Measurements from ENCODE around the gene TP53I3. TPM values are rescaled to one million over a fixed set of nuclear protein-coding genes. Genes with fewer than 3 reads are reported as not detected.

TP53I3 gene
- total RNA-seq, 1 donor from 2014 or later, result 93.2 TPM

DNA sequence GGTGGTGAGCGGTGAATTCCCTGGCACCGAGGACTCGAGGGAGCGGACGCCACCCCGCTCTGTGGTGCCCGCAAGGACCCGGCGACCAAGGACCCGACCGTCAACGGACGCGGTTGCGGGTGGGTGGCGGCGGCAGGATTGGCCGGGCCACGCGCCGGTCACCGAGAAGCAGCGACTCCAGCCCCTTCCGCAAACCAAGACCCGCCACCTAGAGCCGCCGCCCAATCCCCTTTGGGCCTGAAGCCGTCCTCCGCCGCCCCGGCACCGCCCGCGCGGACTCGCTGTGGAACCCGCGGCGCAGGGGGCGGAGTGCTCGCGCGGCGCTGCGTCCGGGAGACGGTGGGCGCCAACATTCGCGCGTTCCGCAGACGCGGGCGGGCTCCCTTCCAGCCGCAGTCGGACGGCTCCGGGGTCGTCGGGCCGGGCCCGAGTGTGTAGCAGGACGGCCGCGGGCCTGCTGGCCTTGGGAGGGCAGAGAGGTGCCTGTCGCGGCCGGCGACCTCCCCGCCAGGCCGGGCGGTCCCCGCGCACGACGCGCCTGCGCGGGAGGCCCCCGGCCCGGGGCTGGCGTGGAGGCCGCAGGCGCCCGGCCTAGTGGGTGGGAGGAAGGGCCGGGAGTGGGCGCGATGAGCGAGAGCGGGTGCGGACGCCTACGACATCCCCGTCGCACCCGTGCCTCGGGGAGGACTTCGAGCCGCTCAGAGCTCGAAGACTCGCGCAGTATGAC is 38.7 kb upstream of the TP53I3 start, which contains the start of the genes FAM228B and PFN4:
Gene FAM228B, plus strand, starts transcription at position 275 of the 727 bp plus-strand sequence. CDS start 893 bp downstream, outside the sequence.
Gene PFN4, minus strand, starts transcription at position 140 of the 727 bp plus-strand sequence. CDS start 799 bp downstream, outside the sequence.
- no peaks in the 10 kb centered on the region for H3K36me3 ChIP-seq (ENCODE audit: insufficient read depth, low read length)
- H4K20me1 ChIP-seq (ENCODE audit: insufficient read depth, low read length), result no peaks in the 10 kb centered on the region
- H3K4me1 Mint-ChIP-seq (ENCODE audit: low read depth, unreplicated experiment), result peaks cover 7% of the 10 kb centered on the region
- H3K9me3 Mint-ChIP-seq (ENCODE audit: unreplicated experiment), result no peaks in the 10 kb centered on the region
- FAIRE-seq (no peak), DNase-seq (ENCODE audit: low read depth) (peak; percentile 80)
- H3K36me3 Mint-ChIP-seq (ENCODE audit: low read depth, unreplicated experiment), result peaks cover 2% of the 10 kb centered on the region
- H3K9me3 ChIP-seq (ENCODE audit: insufficient read depth, low read depth, low read length), result no peaks in the 10 kb centered on the region
- peak within 1 kb of the TSS; percentile 98 for H2AFZ ChIP-seq (ENCODE audit: low read depth, low read length)
- H3K27ac Mint-ChIP-seq (ENCODE audit: unreplicated experiment), result peak within 1 kb of the TSS; percentile 80
- H3K27me3 Mint-ChIP-seq (ENCODE audit: low read depth, unreplicated experiment), result no peaks in the 10 kb centered on the region
- H3K27ac ChIP-seq (ENCODE audit: low read depth, low read length), result peak within 1 kb of the TSS; percentile 86
- peak within 1 kb of the TSS; percentile 93 for H3K9ac ChIP-seq (ENCODE audit: low read length)
- no peaks in the 10 kb centered on the region for H3K27me3 ChIP-seq (ENCODE audit: insufficient read depth, low read length)
- peaks cover 5% of the 10 kb centered on the region for H3K79me2 ChIP-seq (ENCODE audit: insufficient read depth, low read length)
- peak within 1 kb of the TSS; percentile 82 for H3K4me3 ChIP-seq (ENCODE audit: insufficient read depth, low read depth, low read length)
- TF ChIP-seq, protein P1, sequence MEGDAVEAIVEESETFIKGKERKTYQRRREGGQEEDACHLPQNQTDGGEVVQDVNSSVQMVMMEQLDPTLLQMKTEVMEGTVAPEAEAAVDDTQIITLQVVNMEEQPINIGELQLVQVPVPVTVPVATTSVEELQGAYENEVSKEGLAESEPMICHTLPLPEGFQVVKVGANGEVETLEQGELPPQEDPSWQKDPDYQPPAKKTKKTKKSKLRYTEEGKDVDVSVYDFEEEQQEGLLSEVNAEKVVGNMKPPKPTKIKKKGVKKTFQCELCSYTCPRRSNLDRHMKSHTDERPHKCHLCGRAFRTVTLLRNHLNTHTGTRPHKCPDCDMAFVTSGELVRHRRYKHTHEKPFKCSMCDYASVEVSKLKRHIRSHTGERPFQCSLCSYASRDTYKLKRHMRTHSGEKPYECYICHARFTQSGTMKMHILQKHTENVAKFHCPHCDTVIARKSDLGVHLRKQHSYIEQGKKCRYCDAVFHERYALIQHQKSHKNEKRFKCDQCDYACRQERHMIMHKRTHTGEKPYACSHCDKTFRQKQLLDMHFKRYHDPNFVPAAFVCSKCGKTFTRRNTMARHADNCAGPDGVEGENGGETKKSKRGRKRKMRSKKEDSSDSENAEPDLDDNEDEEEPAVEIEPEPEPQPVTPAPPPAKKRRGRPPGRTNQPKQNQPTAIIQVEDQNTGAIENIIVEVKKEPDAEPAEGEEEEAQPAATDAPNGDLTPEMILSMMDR (IDR thresholded peaks at IDR 0.05; ENCODE audit: insufficient read depth, low read depth, low read length), result no peak
- TF ChIP-seq EZH2 (IDR thresholded peaks at IDR 0.05; ENCODE audit: insufficient read depth, low read length), result no peak
- H3K4me1 ChIP-seq (ENCODE audit: insufficient read depth, low read length), result peaks cover 11% of the 10 kb centered on the region
- H3K4me2 ChIP-seq (ENCODE audit: low read length), result peak within 1 kb of the TSS; percentile 99
- H3K4me3 Mint-ChIP-seq (ENCODE audit: unreplicated experiment), result peak within 1 kb of the TSS; percentile 87

DNA sequence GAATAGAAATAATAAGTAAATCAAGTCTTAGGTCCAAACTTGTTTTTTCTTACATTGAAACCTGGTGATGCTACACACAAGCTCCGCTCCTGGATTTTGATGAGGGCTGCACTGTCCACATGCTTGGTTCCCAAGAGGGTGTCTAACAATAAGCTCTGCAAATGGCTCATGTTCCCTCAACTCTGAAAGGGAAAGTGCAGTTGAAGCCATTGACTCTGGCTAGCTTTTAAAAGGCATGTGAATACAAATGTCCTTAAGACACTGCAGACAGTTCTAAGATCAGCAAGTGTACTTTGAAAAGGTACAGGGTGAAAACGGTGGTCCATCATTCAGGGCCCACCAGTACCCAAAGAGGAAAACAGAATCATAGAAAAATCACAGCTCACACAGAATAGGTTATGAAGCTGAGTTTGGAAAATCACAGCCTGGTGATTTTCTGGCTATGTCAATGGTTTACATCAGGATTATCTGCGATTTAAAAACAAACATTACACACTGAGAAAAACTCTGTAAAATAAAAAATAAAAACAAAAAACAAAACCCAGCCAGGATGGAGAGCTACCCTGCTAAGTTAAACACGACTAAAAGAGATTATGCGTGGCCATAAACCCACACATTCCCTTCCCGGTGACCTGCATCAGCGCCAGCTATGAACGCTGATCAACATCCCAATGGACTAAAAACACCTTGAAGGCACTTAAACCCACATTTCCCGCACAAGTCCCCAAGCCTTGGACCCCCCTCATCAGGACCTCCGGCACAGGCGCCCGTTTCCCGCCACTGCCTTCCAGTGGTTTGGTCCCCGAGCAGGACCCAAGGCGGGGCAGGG is 37.9 kb upstream of the TP53I3 start:
- Mint-ChIP-seq H3K4me3 (ENCODE audit: unreplicated experiment) (peak overlapping the region; percentile 87), H3K27me3 (ENCODE audit: low read depth, unreplicated experiment) (no peaks in the 10 kb centered on the region), H3K27ac (ENCODE audit: unreplicated experiment) (peak overlapping the region; percentile 66), H3K9me3 (ENCODE audit: unreplicated experiment) (no peaks in the 10 kb centered on the region), H3K4me1 (ENCODE audit: low read depth, unreplicated experiment) (peaks cover 7% of the 10 kb centered on the region), H3K36me3 (ENCODE audit: low read depth, unreplicated experiment) (peaks cover 2% of the 10 kb centered on the region)
- DNase-seq (ENCODE audit: low read depth) (no peak), FAIRE-seq (no peak)
- Histone ChIP-seq H3K79me2 (ENCODE audit: insufficient read depth, low read length) (peaks cover 5% of the 10 kb centered on the region), H4K20me1 (ENCODE audit: insufficient read depth, low read length) (no peaks in the 10 kb centered on the region), H3K4me3 (ENCODE audit: insufficient read depth, low read depth, low read length) (peak overlapping the region; percentile 82), H3K4me2 (ENCODE audit: low read length) (peak overlapping the region; percentile 99), H3K27ac (ENCODE audit: low read depth, low read length) (peak overlapping the region; percentile 86), H3K36me3 (ENCODE audit: insufficient read depth, low read length) (no peaks in the 10 kb centered on the region), H2AFZ (ENCODE audit: low read depth, low read length) (peak overlapping the region; percentile 98), H3K27me3 (ENCODE audit: insufficient read depth, low read length) (no peaks in the 10 kb centered on the region), H3K9ac (ENCODE audit: low read length) (peak overlapping the region; percentile 93), H3K4me1 (ENCODE audit: insufficient read depth, low read length) (peaks cover 11% of the 10 kb centered on the region), H3K9me3 (ENCODE audit: insufficient read depth, low read depth, low read length) (no peaks in the 10 kb centered on the region)
- no peak for TF ChIP-seq EZH2 (IDR thresholded peaks at IDR 0.05; ENCODE audit: insufficient read depth, low read length)
- TF ChIP-seq, protein P1 (IDR thresholded peaks at IDR 0.05; ENCODE audit: insufficient read depth, low read depth, low read length), result no peak
